Upper lobe of right lung (tissue), 1 donor: ENCODE results near the gene B4GALT7. TPM values are rescaled to one million over a fixed set of nuclear protein-coding genes. Genes with fewer than 3 reads are reported as not detected.

Experiments used
- ATAC-seq: fragments of 200-7000 bp; cut with Tn5 transposase; one replicate; pipeline ENCODE4 v1.9.1; 2020; ENCODE audit warnings: mild to moderate bottlenecking, moderate library complexity
- DNase-seq: peaks from one replicate; pipeline ENCODE4 v3.0.0-alpha.2; 2020
- H3K27ac ChIP-seq: fragments of 200-600 bp; one replicate; pipeline ENCODE4 v1.8.0; 2022
- H3K27me3 ChIP-seq: fragments of 200-600 bp; one replicate; pipeline ENCODE4 v1.8.0; 2022; ENCODE audit warnings: mild to moderate bottlenecking
- H3K36me3 ChIP-seq: fragments of 200-600 bp; one replicate; pipeline ENCODE4 v1.8.0; 2022
- H3K4me1 ChIP-seq: fragments of 200-600 bp; one replicate; pipeline ENCODE4 v1.8.0; 2022
- H3K4me3 ChIP-seq: fragments of 200-600 bp; one replicate; pipeline ENCODE4 v1.8.0; 2022; ENCODE audit warnings: mild to moderate bottlenecking
- H3K9me3 ChIP-seq: fragments of 200-600 bp; one replicate; pipeline ENCODE4 v1.8.0; 2022
- intact Hi-C: fragments of 100-400 bp; cut with DNase I; formaldehyde crosslinking; loops from one replicate; pipeline ENCODE4 v1.11.0; 2022
- total RNA-seq: library from RNA; stranded (reverse); fragmentation: NEBNext Ultra II Directional; extraction: Animal tissue kit (Norgen Biotek cat#: 25700); gene quantifications from one replicate; pipeline ENCODE4 v1.2.1, GENCODE V29; 2021
- TF ChIP-seq, protein P1 (sequence below): fragments of 200-600 bp; IDR thresholded peaks from one replicate; pipeline ENCODE4 v1.8.0; 2022; ENCODE audit warnings: antibody characterized with exemption
- donor health status: DM: no; HTN: yes; CAD: no; lungs with severe emphysema.

Gene B4GALT7
- total RNA-seq, 1 donor from 2014 or later = 23.2 TPM

DNA sequence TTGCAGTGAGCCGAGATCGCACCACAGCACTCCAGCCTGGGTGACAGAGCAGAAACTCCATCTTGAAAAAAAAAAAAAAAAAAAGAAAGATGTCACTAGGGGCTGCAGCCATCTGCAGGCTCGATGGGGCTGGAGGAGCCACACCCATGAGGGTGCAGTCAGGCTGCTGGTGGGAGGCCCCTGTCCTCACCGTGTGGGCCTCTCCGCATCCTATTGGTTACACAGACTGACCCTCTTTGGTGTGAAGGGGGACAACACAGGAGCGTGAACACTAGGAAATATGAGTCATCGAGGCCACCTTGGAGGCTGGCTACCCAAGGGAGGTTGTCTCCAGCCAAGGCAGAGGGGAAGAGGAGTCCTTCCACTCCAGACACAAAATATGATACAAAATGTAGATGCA lies 31.6 kb upstream of the B4GALT7 start:
- Histone ChIP-seq H3K4me1 (no peaks in the 10 kb centered on the region), H3K27ac (no peak overlapping the region), H3K27me3 (peaks cover 12% of the 10 kb centered on the region), H3K36me3 (no peaks in the 10 kb centered on the region), H3K9me3 (no peaks in the 10 kb centered on the region), H3K4me3 (no peak overlapping the region)
- intact Hi-C loops = no loop called here
- TF ChIP-seq, protein P1, sequence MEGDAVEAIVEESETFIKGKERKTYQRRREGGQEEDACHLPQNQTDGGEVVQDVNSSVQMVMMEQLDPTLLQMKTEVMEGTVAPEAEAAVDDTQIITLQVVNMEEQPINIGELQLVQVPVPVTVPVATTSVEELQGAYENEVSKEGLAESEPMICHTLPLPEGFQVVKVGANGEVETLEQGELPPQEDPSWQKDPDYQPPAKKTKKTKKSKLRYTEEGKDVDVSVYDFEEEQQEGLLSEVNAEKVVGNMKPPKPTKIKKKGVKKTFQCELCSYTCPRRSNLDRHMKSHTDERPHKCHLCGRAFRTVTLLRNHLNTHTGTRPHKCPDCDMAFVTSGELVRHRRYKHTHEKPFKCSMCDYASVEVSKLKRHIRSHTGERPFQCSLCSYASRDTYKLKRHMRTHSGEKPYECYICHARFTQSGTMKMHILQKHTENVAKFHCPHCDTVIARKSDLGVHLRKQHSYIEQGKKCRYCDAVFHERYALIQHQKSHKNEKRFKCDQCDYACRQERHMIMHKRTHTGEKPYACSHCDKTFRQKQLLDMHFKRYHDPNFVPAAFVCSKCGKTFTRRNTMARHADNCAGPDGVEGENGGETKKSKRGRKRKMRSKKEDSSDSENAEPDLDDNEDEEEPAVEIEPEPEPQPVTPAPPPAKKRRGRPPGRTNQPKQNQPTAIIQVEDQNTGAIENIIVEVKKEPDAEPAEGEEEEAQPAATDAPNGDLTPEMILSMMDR = no peak
- no peak for DNase-seq
- no peak for ATAC-seq

GRCh38 chr5:177569894-177570293 lies 30.0 kb upstream of the B4GALT7 start:
- Histone ChIP-seq H3K4me1 (no peaks in the 10 kb centered on the region), H3K9me3 (no peaks in the 10 kb centered on the region), H3K4me3 (no peak overlapping the region), H3K27ac (no peak overlapping the region), H3K36me3 (no peaks in the 10 kb centered on the region), H3K27me3 (peaks cover 12% of the 10 kb centered on the region)
- TF ChIP-seq, protein P1 = no peak
- ATAC-seq = no peak
- no peak for DNase-seq
- intact Hi-C loops = no loop called here

GRCh38 chr5:177575488-177575887 lies 24.4 kb upstream of the B4GALT7 start:
- Histone ChIP-seq H3K9me3 (no peaks in the 10 kb centered on the region), H3K27me3 (no peaks in the 10 kb centered on the region), H3K4me1 (no peaks in the 10 kb centered on the region), H3K4me3 (no peak overlapping the region), H3K36me3 (no peaks in the 10 kb centered on the region), H3K27ac (no peak overlapping the region)
- ATAC-seq (no peak), DNase-seq (no peak)
- intact Hi-C loops = no loop called here
- TF ChIP-seq, protein P1 = no peak

GRCh38 chr5:177576169-177576568 lies 23.8 kb upstream of the B4GALT7 start:
- Histone ChIP-seq H3K36me3 (no peaks in the 10 kb centered on the region), H3K9me3 (no peaks in the 10 kb centered on the region), H3K27me3 (no peaks in the 10 kb centered on the region), H3K4me3 (no peak overlapping the region), H3K4me1 (no peaks in the 10 kb centered on the region), H3K27ac (no peak overlapping the region)
- ATAC-seq (no peak), DNase-seq (no peak)
- TF ChIP-seq, protein P1 = no peak
- intact Hi-C loops = no loop called here

DNA sequence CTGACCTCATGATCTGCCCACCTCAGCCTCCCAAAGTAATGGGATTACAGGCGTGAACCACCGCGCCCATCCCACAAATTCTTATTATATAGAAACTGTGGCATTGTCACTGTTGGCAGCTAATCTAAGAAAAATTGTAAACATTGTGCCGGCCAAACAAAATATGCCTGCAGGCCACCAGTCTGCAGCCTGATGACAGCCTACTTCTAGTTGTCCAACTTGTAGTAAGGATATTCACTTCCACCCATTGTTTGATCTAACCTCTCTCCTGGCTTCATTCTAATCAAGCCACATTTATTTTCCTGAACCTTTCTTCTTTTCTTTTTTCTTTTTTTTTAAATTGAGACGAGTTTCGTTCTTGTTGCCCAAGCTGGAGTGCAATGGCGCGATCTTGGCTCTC lies 21.6 kb upstream of the B4GALT7 start:
- no peaks in the 10 kb centered on the region for H3K9me3 ChIP-seq
- ATAC-seq (no peak), DNase-seq (no peak)
- no peak overlapping the region for H3K27ac ChIP-seq
- no peaks in the 10 kb centered on the region for H3K36me3 ChIP-seq
- no peak overlapping the region for H3K4me3 ChIP-seq
- no peaks in the 10 kb centered on the region for H3K27me3 ChIP-seq
- intact Hi-C loops = no loop called here
- H3K4me1 ChIP-seq = no peaks in the 10 kb centered on the region
- TF ChIP-seq, protein P1 = no peak

DNA sequence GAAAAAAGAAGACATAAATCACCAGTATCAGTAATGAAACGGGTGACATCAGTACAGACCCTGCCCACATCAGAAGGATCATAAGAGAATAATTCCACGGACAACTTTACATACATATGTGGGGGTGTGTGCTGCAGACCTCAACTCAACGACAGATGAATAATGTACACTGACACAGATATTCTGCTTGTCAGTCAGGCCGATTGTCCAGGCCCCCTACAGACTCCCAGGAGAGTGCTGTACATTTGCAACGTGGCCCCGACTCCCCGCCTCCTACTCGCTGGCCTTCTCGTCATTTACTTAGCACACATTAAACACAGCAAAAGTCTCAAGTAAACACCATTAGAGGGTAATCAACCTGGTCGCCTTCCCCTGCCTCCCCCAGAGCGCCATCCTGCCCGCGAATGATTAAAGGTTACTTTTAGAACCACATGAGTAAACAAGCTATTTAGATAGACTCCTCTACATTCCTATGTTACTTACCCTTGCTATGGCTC lies 11.5 kb upstream of the B4GALT7 start:
- DNase-seq = no peak
- TF ChIP-seq, protein P1 = no peak

More for the DNA sequence above, 11.5 kb upstream of the B4GALT7 start:
- intact Hi-C loops = no loop called here
- H3K27ac ChIP-seq = no peak overlapping the region
- H3K9me3 ChIP-seq = no peaks in the 10 kb centered on the region
- no peak for ATAC-seq
- H3K36me3 ChIP-seq = peaks cover 2% of the 10 kb centered on the region
- H3K4me1 ChIP-seq = peaks cover 8% of the 10 kb centered on the region
- H3K4me3 ChIP-seq = no peak overlapping the region
- H3K27me3 ChIP-seq = peaks cover 9% of the 10 kb centered on the region
